HUES64 (cell line): ENCODE measurements around the gene ALAD.

ENCODE experiments used
- H3K27ac ChIP-seq: 2 replicates; pipeline ENCODE4 v1.7.0; 2013; ENCODE audit warnings: low read depth, low read length, inconsistent platforms
- H3K27me3 ChIP-seq: 2 replicates; pipeline ENCODE4 v1.6.1; 2013; ENCODE audit warnings: mild to moderate bottlenecking, low read length; ENCODE audit not compliant: insufficient read depth
- H3K36me3 ChIP-seq: 2 replicates; pipeline ENCODE4 v1.6.1; 2013; ENCODE audit warnings: mild to moderate bottlenecking, low read length; ENCODE audit not compliant: insufficient read depth
- H3K4me1 ChIP-seq: 2 replicates; pipeline ENCODE4 v1.6.1; 2013; ENCODE audit warnings: mild to moderate bottlenecking, low read length, moderate library complexity; ENCODE audit not compliant: insufficient read depth
- H3K4me3 ChIP-seq: 2 replicates; pipeline ENCODE4 v1.5.1; 2013; ENCODE audit warnings: mild to moderate bottlenecking, low read length, moderate library complexity
- H3K9ac ChIP-seq: 2 replicates; pipeline ENCODE4 v1.6.1; 2013; ENCODE audit warnings: mild to moderate bottlenecking, low read depth, low read length
- H3K9me3 ChIP-seq: 2 replicates; pipeline ENCODE4 v1.6.1; 2013; ENCODE audit warnings: low read depth, low read length; ENCODE audit not compliant: insufficient read depth
- WGBS: fragments of 150-250, 120-280 bp; methylation state at CpG from one replicate; pipeline ENCODE4 v1.1.7; 2013; ENCODE audit warnings: missing lambda C conversion rate; 5-methylcytosine and 5-hydroxymethylcytosine counted together

Gene ALAD

GRCh38 chr9:113397203-113397631, 3.9 kb downstream of the ALAD start:
- Histone ChIP-seq H3K27me3 (no peaks in the 10 kb centered on the region), H3K4me3 (no peak overlapping the region), H3K9me3 (no peaks in the 10 kb centered on the region), H3K4me1 (peaks cover 5% of the 10 kb centered on the region), H3K9ac (no peak overlapping the region), H3K27ac (no peak overlapping the region), H3K36me3 (peaks cover 7% of the 10 kb centered on the region)
- 73% methylated on average over 3 of the region's 3 CpGs for WGBS

- Histone ChIP-seq H3K9me3 (no peaks in the 10 kb centered on the region), H3K27me3 (no peaks in the 10 kb centered on the region), H3K36me3 (peaks cover 22% of the 10 kb centered on the region), H3K9ac (no peak overlapping the region), H3K4me1 (no peaks in the 10 kb centered on the region; the same call in 1 of the 2 replicates), H3K27ac (no peak overlapping the region), H3K4me3 (no peak overlapping the region)
- WGBS = 96% methylated on average over 9 of the region's 9 CpGs
Observed at GRCh38 chr9:113395000-113395861, 5.9 kb downstream of the ALAD start.

- Histone ChIP-seq H3K4me3 (no peak overlapping the region), H3K9ac (no peak overlapping the region), H3K36me3 (peaks cover 31% of the 10 kb centered on the region), H3K27ac (no peak overlapping the region), H3K9me3 (no peaks in the 10 kb centered on the region), H3K4me1 (no peaks in the 10 kb centered on the region; the same call in 1 of the 2 replicates), H3K27me3 (no peaks in the 10 kb centered on the region)
- WGBS = 91% methylated on average over 7 of the region's 7 CpGs
Observed at GRCh38 chr9:113393281-113393680, 7.8 kb downstream of the ALAD start.

- Histone ChIP-seq H3K36me3 (peaks cover 36% of the 10 kb centered on the region), H3K4me3 (no peak overlapping the region)
- WGBS = 95% methylated on average over 7 of the region's 7 CpGs
Observed at GRCh38 chr9:113391917-113392316, 9.2 kb downstream of the ALAD start.

GRCh38 chr9:113390192-113390960, 10.7 kb downstream of the ALAD start:
- Histone ChIP-seq H3K27me3 (no peaks in the 10 kb centered on the region), H3K36me3 (peaks cover 36% of the 10 kb centered on the region), H3K9me3 (no peaks in the 10 kb centered on the region), H3K4me1 (no peaks in the 10 kb centered on the region), H3K27ac (no peak overlapping the region), H3K4me3 (no peak overlapping the region), H3K9ac (no peak overlapping the region)
- WGBS = 94% methylated on average over 17 of the region's 17 CpGs

More at GRCh38 chr9:113391917-113392316, 9.2 kb downstream of the ALAD start:
- Histone ChIP-seq H3K4me1 (no peaks in the 10 kb centered on the region), H3K9ac (no peak overlapping the region), H3K27ac (no peak overlapping the region), H3K9me3 (no peaks in the 10 kb centered on the region), H3K27me3 (no peaks in the 10 kb centered on the region)

GRCh38 chr9:113389451-113389850, 11.6 kb downstream of the ALAD start:
- no peaks in the 10 kb centered on the region for H3K9me3 ChIP-seq
- H3K4me3 ChIP-seq = no peak overlapping the region
- no peaks in the 10 kb centered on the region for H3K27me3 ChIP-seq
- 93% methylated on average over 11 of the region's 11 CpGs for WGBS
- H3K4me1 ChIP-seq = no peaks in the 10 kb centered on the region
- H3K9ac ChIP-seq = no peak overlapping the region
- no peak overlapping the region for H3K27ac ChIP-seq
- peaks cover 36% of the 10 kb centered on the region for H3K36me3 ChIP-seq

GRCh38 chr9:113388833-113389232, 12.3 kb downstream of the ALAD start:
- H3K9me3 ChIP-seq = no peaks in the 10 kb centered on the region
- no peak overlapping the region for H3K27ac ChIP-seq
- peaks cover 36% of the 10 kb centered on the region for H3K36me3 ChIP-seq
- no peaks in the 10 kb centered on the region for H3K27me3 ChIP-seq
- H3K4me1 ChIP-seq = no peaks in the 10 kb centered on the region
- no peak overlapping the region for H3K4me3 ChIP-seq
- WGBS = 93% methylated on average over 13 of the region's 13 CpGs
- H3K9ac ChIP-seq = no peak overlapping the region

GRCh38 chr9:113387560-113388230, 13.4 kb downstream of the ALAD start:
- Histone ChIP-seq H3K9ac (no peak overlapping the region), H3K4me3 (no peak overlapping the region), H3K4me1 (no peaks in the 10 kb centered on the region), H3K27me3 (no peaks in the 10 kb centered on the region), H3K36me3 (peaks cover 33% of the 10 kb centered on the region), H3K9me3 (no peaks in the 10 kb centered on the region), H3K27ac (no peak overlapping the region)
- 88% methylated on average over 9 of the region's 9 CpGs for WGBS

- H3K9ac ChIP-seq = no peak overlapping the region
- WGBS = 92% methylated on average over 4 of the region's 4 CpGs
- no peaks in the 10 kb centered on the region for H3K9me3 ChIP-seq
- peaks cover 28% of the 10 kb centered on the region for H3K36me3 ChIP-seq
- no peak overlapping the region for H3K27ac ChIP-seq
- no peak overlapping the region for H3K4me3 ChIP-seq
- H3K27me3 ChIP-seq = no peaks in the 10 kb centered on the region
- peaks cover 4% of the 10 kb centered on the region; the same call in 1 of the 2 replicates for H3K4me1 ChIP-seq
Observed at GRCh38 chr9:113386571-113387393, 14.3 kb downstream of the ALAD start.

- Histone ChIP-seq H3K9me3 (no peaks in the 10 kb centered on the region), H3K9ac (no peak overlapping the region), H3K27me3 (no peaks in the 10 kb centered on the region), H3K27ac (no peak overlapping the region), H3K4me1 (peaks cover 4% of the 10 kb centered on the region; the same call in 1 of the 2 replicates), H3K36me3 (no peaks in the 10 kb centered on the region), H3K4me3 (no peak overlapping the region)
- WGBS = 92% methylated on average over 8 of the region's 8 CpGs
Observed at GRCh38 chr9:113381909-113382411, 19.1 kb downstream of the ALAD start.
